ENCODE measurements around the gene GPATCH2L. TPM values are rescaled to one million over a fixed set of nuclear protein-coding genes. Genes with fewer than 3 reads are reported as not detected.

The GPATCH2L gene
- total and polyA plus RNA-seq, 9 donors: 7.0 to 52.5 (median 34.1) TPM

DNA sequence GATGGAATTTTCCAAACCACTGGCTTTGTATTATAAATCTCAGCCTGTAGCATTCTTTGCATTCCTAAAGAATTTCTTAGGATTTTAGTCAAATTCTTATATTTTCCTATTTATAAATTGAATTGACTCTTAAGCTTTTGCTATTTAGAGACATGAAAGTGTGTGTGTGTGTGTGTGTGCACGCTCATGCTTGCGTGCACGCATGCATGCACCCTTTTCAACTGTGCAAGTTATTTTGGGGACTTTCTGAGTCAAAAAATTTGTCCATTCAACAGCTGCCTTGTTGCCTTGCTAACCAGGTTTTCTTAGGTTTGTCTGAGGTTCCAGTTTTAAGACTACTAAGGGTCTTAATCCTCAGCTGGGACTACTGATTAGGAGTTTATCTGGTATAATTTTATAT is 42.6 kb downstream of the GPATCH2L start:
- DNase-seq: no peak
- Histone ChIP-seq H3K9me3 (no peaks in the 10 kb centered on the region), H3K36me3 (no peaks in the 10 kb centered on the region), H3K4me3 (no peak overlapping the region), H3K27ac (no peak overlapping the region), H3K27me3 (no peaks in the 10 kb centered on the region), H3K4me1 (ENCODE audit: insufficient read depth) (no peaks in the 10 kb centered on the region)
- TF ChIP-seq, protein P1, sequence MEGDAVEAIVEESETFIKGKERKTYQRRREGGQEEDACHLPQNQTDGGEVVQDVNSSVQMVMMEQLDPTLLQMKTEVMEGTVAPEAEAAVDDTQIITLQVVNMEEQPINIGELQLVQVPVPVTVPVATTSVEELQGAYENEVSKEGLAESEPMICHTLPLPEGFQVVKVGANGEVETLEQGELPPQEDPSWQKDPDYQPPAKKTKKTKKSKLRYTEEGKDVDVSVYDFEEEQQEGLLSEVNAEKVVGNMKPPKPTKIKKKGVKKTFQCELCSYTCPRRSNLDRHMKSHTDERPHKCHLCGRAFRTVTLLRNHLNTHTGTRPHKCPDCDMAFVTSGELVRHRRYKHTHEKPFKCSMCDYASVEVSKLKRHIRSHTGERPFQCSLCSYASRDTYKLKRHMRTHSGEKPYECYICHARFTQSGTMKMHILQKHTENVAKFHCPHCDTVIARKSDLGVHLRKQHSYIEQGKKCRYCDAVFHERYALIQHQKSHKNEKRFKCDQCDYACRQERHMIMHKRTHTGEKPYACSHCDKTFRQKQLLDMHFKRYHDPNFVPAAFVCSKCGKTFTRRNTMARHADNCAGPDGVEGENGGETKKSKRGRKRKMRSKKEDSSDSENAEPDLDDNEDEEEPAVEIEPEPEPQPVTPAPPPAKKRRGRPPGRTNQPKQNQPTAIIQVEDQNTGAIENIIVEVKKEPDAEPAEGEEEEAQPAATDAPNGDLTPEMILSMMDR (IDR thresholded peaks at IDR 0.05): no peak
- no peak for TF ChIP-seq EP300 (IDR thresholded peaks at IDR 0.05)
- TF ChIP-seq POLR2A (IDR thresholded peaks at IDR 0.05): no peak
- intact Hi-C loops (cut with DNase I): no loop called here
- 72 to 91% (median 89%) methylated on average over 3 of the region's 3 CpGs for WGBS, 3 donors

DNA sequence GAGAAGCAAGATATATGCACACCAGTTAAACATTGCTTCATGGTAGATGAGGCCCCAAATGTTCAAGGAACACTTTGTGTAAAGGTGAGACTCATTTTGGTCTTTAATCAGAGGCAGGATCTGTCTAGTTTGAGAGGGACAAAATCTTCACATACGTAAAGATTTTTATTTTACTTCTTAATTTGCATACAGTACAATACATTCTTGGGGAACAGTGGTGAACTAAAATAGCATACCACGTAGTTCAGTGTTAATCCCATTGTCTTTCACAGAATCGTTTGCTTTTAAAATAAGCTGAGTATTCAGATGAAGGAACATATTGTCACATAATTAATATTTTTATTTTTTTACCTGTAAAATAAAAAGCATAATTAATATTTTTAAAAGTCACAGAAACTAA is 43.3 kb downstream of the GPATCH2L start:
- DNase-seq: no peak
- H3K4me1 ChIP-seq (ENCODE audit: insufficient read depth): no peaks in the 10 kb centered on the region
- WGBS, 3 donors: 92 to 95% (median 93%) methylated on average over 3 of the region's 3 CpGs
- H3K27me3 ChIP-seq: no peaks in the 10 kb centered on the region
- intact Hi-C loops (cut with DNase I): no loop called here
- H3K36me3 ChIP-seq: no peaks in the 10 kb centered on the region
- no peaks in the 10 kb centered on the region for H3K9me3 ChIP-seq
- TF ChIP-seq, protein P1 (IDR thresholded peaks at IDR 0.05): no peak
- TF ChIP-seq EP300 (IDR thresholded peaks at IDR 0.05) (no peak), POLR2A (IDR thresholded peaks at IDR 0.05) (no peak)
- no peak overlapping the region for H3K27ac ChIP-seq
- H3K4me3 ChIP-seq: no peak overlapping the region

DNA sequence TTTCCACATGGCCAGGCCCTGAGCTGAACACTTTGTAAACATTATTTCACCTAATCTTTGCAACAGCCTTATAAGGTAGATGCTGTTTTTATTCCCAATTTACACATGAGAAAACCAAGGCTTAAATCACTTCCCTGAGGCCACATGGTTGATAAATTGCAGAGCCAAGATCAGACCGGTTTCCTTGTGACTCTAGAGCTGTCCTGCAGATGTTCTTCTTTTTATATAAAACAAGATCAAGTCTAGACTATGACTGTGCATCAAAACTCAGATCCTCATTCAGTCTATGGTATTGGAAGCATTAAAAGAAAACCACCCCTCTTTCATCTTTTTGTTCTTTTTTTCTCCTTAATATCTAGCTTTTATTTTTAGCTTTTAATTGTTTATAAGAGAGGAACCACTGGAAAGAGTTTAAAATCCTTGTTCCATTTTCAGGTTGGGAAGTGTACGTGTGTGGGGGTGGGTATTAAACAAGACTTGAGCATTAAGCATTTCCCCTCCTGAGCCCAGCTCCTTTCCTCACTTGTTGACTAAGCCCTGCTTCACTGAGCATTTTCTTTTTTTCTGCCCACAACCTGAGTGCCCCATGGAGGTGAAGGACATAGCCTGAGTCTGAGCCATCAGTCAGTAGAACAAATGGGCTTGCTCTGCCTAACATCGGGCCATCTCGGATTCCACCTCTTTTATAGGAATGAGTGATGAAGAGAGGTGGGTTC is 45.4 kb downstream of the GPATCH2L start:
- no peaks in the 10 kb centered on the region for H3K9me3 ChIP-seq

DNA sequence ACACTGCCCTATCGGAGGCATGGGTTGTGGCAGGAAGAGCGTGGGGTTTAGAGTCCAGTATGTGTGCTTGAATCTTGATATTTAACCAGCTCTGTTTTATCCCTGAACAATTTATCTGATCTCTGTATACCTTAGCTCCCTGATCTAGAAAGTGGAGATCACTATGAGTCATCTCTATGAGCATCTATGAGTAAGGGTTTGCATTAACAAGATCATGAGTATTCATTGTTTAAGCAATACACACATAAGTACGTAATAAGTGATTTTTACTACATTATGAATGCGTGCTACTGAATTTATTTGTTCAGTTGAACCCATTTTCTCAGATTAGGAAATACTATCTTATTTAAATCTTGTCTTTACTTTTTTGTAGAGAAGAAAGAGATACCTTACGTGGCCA is 49.4 kb downstream of the GPATCH2L start:
- H3K4me1 ChIP-seq (ENCODE audit: insufficient read depth): peaks cover 3% of the 10 kb centered on the region
- no peak for DNase-seq
- TF ChIP-seq POLR2A (IDR thresholded peaks at IDR 0.05) (no peak), EP300 (IDR thresholded peaks at IDR 0.05) (no peak)
- TF ChIP-seq, protein P1 (IDR thresholded peaks at IDR 0.05): no peak
- H3K9me3 ChIP-seq: no peaks in the 10 kb centered on the region
- H3K27ac ChIP-seq: no peak overlapping the region
- no peaks in the 10 kb centered on the region for H3K27me3 ChIP-seq
- no peaks in the 10 kb centered on the region for H3K36me3 ChIP-seq
- WGBS, 3 donors: 97 to 98% (median 97%) methylated on average over 5 of the region's 5 CpGs
- H3K4me3 ChIP-seq: no peak overlapping the region
- intact Hi-C loops (cut with DNase I): no loop called here

More for the DNA sequence above, 45.4 kb downstream of the GPATCH2L start:
- H3K4me1 ChIP-seq (ENCODE audit: insufficient read depth): no peaks in the 10 kb centered on the region
- no peaks in the 10 kb centered on the region for H3K27me3 ChIP-seq
- TF ChIP-seq POLR2A (IDR thresholded peaks at IDR 0.05) (no peak), EP300 (IDR thresholded peaks at IDR 0.05) (no peak)
- TF ChIP-seq, protein P1 (IDR thresholded peaks at IDR 0.05): no peak
- intact Hi-C loops (cut with DNase I): no loop called here
- WGBS, 3 donors: 80 to 88% (median 80%) methylated on average over 4 of the region's 4 CpGs
- no peak for DNase-seq
- H3K4me3 ChIP-seq: no peak overlapping the region
- no peaks in the 10 kb centered on the region for H3K36me3 ChIP-seq
- H3K27ac ChIP-seq: no peak overlapping the region
